ENCODE data around the gene RPP14. TPM values are rescaled to one million over a fixed set of nuclear protein-coding genes. Genes with fewer than 3 reads are reported as not detected.
A peak's percentile ranks its signal among the peaks of the same experiment; 100 is the strongest.

The RPP14 gene
- total and polyA plus RNA-seq, 2 of the 4 experiments (the other 2 are of a cell fraction), result 6.6 to 7.8 TPM

- no peak overlapping the region for H2BK5ac ChIP-seq (ENCODE audit: low read depth, low read length, poor library complexity, severe bottlenecking)
- no CpG with 5 or more reads among the region's 1 CpG for WGBS, 2 experiments (ENCODE audit: extremely low coverage in 2 of 2, insufficient read length in 1 of 2)
- no peak overlapping the region; the same call in 1 of the 2 replicates for H3K18ac ChIP-seq (ENCODE audit: low read depth, low read length)
- H3K9ac ChIP-seq (ENCODE audit: low read depth, low read length), result no peak overlapping the region
- POLR2A ChIA-PET (ENCODE audit: unreplicated experiment), result no interaction called here
- H4K5ac ChIP-seq (ENCODE audit: low read depth, low read length), result no peak overlapping the region
- intact Hi-C loops (cut with micrococcal nuclease), result loop anchor here (10.0 kb wide), 1 partner anchor 288 kb away; no protein-coding TSS in a partner anchor
- no peak overlapping the region for H3K4ac ChIP-seq (ENCODE audit: low read depth, low read length)
- H2BK120ac ChIP-seq (ENCODE audit: low read depth, low read length), result no peak overlapping the region
- no peak overlapping the region; the same call in 1 of the 2 replicates for H3K4me2 ChIP-seq (ENCODE audit: low read depth, low read length)
- CTCF ChIA-PET, result no interaction called here
- H4K8ac ChIP-seq (ENCODE audit: low read depth in 2 of 2, low read length in 2 of 2), result no peak overlapping the region; a peak in 1 of 4 replicates
- peaks cover 3% of the 10 kb centered on the region; the same call in 1 of the 2 replicates for H3K36me3 ChIP-seq (ENCODE audit: control insufficient read depth, insufficient read depth, low read length)
- ATAC-seq (ENCODE audit: low read depth) (no peak), DNase-seq (no peak)
- no peak overlapping the region; the same call in 2 of the 3 replicates for H2BK15ac ChIP-seq (ENCODE audit: low read depth, low read length)
- H3K56ac ChIP-seq (ENCODE audit: extremely low read depth, insufficient read depth, low read length), result no peak overlapping the region
- no peaks in the 10 kb centered on the region for H3K27me3 ChIP-seq (ENCODE audit: control insufficient read depth, insufficient read depth, low read length)
- in situ Hi-C loops (cut with MboI; ENCODE audit: low sequenced_read_pairs), result no loop called here
- dilution Hi-C loops (cut with HindIII; ENCODE audit: low sequenced_read_pairs, unreplicated experiment), result no loop called here
- H3K9me1 ChIP-seq (ENCODE audit: insufficient read depth, low read length), result peaks cover 9% of the 10 kb centered on the region
- peaks cover 17% of the 10 kb centered on the region for H3K4me1 ChIP-seq (ENCODE audit: control insufficient read depth, insufficient read depth, low read length)
- H3K23ac ChIP-seq (ENCODE audit: low read depth, low read length), result no peak overlapping the region
- peaks cover 16 to 57% of the 10 kb centered on the region in 2 experiments for H3K79me1 ChIP-seq (ENCODE audit: low read depth in 1 of 2, low read length in 2 of 2)
- H2AFZ ChIP-seq (replicated peaks; ENCODE audit: low read length, poor library complexity), result no peak overlapping the region
- no peak overlapping the region for H3K14ac ChIP-seq (replicated peaks; ENCODE audit: low read depth, low read length)
- peak overlapping the region; percentile 20; the same call in 1 of the 2 replicates for H4K91ac ChIP-seq (ENCODE audit: insufficient read depth, low read depth, low read length)
- no peak for TF ChIP-seq FOS (IDR thresholded peaks at IDR 0.05; ENCODE audit: low read depth, low read length)
- no peak for TF ChIP-seq NFE2L2 (IDR thresholded peaks at IDR 0.05; ENCODE audit: low read depth, low read length)
- TF ChIP-seq, protein P1, sequence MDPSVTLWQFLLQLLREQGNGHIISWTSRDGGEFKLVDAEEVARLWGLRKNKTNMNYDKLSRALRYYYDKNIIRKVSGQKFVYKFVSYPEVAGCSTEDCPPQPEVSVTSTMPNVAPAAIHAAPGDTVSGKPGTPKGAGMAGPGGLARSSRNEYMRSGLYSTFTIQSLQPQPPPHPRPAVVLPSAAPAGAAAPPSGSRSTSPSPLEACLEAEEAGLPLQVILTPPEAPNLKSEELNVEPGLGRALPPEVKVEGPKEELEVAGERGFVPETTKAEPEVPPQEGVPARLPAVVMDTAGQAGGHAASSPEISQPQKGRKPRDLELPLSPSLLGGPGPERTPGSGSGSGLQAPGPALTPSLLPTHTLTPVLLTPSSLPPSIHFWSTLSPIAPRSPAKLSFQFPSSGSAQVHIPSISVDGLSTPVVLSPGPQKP (IDR thresholded peaks at IDR 0.05; ENCODE audit: borderline replicate concordance, low read depth, low read length), result no peak
- TF ChIP-seq, protein P2, sequence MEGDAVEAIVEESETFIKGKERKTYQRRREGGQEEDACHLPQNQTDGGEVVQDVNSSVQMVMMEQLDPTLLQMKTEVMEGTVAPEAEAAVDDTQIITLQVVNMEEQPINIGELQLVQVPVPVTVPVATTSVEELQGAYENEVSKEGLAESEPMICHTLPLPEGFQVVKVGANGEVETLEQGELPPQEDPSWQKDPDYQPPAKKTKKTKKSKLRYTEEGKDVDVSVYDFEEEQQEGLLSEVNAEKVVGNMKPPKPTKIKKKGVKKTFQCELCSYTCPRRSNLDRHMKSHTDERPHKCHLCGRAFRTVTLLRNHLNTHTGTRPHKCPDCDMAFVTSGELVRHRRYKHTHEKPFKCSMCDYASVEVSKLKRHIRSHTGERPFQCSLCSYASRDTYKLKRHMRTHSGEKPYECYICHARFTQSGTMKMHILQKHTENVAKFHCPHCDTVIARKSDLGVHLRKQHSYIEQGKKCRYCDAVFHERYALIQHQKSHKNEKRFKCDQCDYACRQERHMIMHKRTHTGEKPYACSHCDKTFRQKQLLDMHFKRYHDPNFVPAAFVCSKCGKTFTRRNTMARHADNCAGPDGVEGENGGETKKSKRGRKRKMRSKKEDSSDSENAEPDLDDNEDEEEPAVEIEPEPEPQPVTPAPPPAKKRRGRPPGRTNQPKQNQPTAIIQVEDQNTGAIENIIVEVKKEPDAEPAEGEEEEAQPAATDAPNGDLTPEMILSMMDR (conservative IDR thresholded peaks at IDR 0.05; ENCODE audit: low read depth, low read length), result no peak
- no peak for TF ChIP-seq USF2 (IDR thresholded peaks at IDR 0.05; ENCODE audit: low read depth, low read length)
- no peak for TF ChIP-seq RCOR1 (IDR thresholded peaks at IDR 0.05; ENCODE audit: insufficient replicate concordance, low read length)
- no peak for TF ChIP-seq MAZ (IDR thresholded peaks at IDR 0.05; ENCODE audit: borderline replicate concordance, low read depth, low read length)
- no TSS peak for BruUV-seq (replicated peaks)
- peak overlapping the region; percentile 36; the same call in 1 of the 2 replicates for H2BK20ac ChIP-seq (ENCODE audit: low read depth, low read length)
- H3K4me3 ChIP-seq (ENCODE audit: insufficient read depth, low read depth, low read length), result no peak overlapping the region
- H3K27ac ChIP-seq (ENCODE audit: insufficient read depth, low read length), result no peak overlapping the region
- no peak overlapping the region for H2AK9ac ChIP-seq (replicated peaks; ENCODE audit: low read depth, low read length, poor library complexity)
- peaks cover 20% of the 10 kb centered on the region; the same call in 1 of the 2 replicates for H4K20me1 ChIP-seq (ENCODE audit: insufficient read depth, low read length)
- peak overlapping the region; percentile 62; the same call in 1 of the 2 replicates for H2AK5ac ChIP-seq (ENCODE audit: low read depth, low read length)
- H3K9me3 ChIP-seq (ENCODE audit: control insufficient read depth, insufficient read depth, low read length), result no peaks in the 10 kb centered on the region
These were observed 31.1 kb downstream of the RPP14 start for GRCh38 chr3:58337190-58337589.
